Umbilical cord (tissue), 2 donors: Measurements from ENCODE around the gene RMI2. TPM values are rescaled to one million over a fixed set of nuclear protein-coding genes. Genes with fewer than 3 reads are reported as not detected.
A peak's percentile ranks its signal among the peaks of the same experiment; 100 is the strongest.
"Not testable (repeated sequence)": the region's sequence is repeated elsewhere in the genome, so short reads cannot be mapped to it uniquely, and the experiment has no call there.

Source experiments
- DNase-seq: peaks from one replicate; pipeline ENCODE4 v3.0.0-alpha.2; 2015; ENCODE audit warnings: low spot score
- total RNA-seq: library from RNA; depleted of rRNA; stranded (reverse); fragments of >200 nt; gene quantifications from one replicate; pipeline ENCODE4 v1.2.3, GENCODE V29; 2014; ENCODE audit warnings: low replicate concordance; ENCODE audit not compliant: insufficient read depth

RMI2 gene
- total RNA-seq, 1 donor from 2014 or later: 17.1 TPM

DNA sequence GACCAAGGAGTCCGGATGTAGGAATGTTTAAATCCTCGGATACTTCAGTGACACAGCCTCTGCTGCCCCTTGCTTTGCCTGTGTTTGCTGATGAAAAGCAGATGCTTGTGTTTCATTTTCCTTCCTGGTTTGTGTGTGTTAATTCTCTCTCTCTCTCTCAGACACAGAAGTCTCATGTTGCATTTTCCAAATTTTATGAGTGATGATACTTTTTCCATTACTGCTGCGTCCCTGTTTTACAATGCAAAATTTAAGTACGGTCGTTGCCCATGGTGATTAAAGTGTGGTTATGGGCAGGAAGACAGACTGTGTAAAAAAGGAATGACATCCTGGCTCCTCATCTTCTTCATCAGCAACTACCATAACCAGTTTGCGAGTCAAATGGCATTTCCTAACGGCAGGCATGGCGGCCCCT is 5.7 kb downstream of the RMI2 start:
- peak; percentile 97 for DNase-seq

DNA sequence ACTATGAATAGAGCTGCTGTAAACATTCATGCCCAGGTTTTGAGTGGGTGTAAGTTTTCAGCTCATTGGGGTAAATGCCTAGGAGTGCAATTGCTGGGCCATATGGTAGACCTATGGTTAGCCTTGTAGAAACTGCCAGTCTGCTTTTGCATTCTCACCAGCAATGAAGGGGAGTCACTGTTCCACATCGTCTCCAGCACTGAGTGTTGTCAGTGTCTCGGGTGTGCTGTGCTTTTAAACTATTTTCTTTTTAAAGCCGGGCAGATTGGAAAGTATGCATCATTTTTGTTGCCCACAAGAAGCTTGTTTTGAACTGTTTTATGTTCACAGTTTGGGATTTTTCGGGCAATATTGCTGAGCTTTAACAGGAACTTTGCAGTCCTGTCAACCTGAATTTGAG is 7.9 kb downstream of the RMI2 start:
- no peak for DNase-seq

DNA sequence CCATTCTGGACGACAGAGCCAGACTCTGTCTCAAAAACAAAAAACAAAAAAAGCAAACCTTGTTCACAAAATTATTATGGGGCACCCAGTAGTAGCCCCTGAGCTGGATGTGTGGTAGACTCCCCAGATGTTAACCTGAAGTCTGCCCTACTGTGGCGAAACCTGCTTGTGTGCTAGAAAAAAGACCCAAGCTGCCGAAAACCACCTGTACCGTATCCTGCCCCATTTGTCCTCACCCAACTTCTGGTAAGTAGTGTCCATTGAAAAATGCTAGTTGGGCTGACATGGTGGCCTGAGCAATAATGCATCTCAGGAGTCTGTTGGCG is 9.1 kb downstream of the RMI2 start:
- no peak for DNase-seq

DNA sequence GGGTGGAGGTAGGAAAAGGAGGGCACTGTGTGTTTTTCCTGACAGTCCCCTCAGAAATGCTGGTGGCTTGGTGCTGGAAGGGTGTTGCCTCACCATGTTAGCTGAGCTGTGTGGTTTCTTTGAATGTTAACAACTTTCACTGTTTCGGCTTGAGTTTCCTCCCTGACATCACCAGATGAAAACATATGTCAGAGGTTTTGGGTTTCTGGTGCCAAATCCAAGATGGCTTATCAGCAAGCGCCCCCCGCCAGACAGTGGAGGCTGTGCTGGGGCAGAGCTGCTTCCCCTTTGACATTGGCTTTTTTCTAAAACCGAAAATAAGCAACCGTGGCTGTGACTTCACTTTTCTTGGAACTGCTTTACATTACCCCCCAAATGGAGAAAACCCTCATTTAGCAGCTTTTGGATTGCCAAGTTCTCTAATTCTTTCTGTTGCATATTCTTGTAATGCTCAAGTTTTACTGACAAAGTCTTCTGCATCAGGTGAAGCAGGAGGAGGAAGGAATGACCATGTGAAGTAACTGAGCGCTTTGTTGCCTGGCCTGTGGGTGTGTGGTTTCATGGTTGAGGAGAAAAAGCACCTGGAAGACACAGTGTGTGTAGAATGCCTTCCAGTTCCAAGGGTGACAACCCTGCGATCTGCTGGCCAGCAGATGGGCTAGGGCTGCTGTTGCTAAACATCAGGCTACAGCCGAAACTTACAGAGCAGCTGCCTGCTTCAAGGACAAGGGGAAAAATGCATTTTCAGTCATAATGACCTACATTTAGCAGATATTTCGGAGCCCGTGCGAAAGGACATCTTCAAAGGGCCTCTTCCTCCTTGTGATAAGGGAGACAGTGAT is 9.7 kb downstream of the RMI2 start:
- peak; percentile 50 for DNase-seq

DNA sequence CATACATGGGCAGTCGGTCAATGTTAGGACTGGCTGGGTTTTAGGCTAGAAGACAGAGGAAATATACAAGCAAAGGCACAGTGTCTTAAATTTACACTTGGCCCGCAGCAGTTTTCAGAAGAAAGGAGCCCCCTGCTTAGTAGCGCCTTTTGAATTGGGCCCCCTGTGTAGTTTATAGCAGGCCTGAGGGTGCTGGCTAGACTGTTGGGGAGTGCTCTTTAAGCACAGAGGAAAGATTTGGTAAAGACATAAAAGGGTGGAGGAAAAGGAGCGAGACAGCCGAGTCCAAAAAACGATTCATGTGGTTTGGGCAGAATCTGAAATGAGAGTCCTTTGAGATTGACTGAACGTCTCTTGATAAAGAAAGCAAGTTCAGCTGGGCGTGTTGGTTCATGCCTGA is 10.6 kb downstream of the RMI2 start:
- peak; percentile 32 for DNase-seq

DNA sequence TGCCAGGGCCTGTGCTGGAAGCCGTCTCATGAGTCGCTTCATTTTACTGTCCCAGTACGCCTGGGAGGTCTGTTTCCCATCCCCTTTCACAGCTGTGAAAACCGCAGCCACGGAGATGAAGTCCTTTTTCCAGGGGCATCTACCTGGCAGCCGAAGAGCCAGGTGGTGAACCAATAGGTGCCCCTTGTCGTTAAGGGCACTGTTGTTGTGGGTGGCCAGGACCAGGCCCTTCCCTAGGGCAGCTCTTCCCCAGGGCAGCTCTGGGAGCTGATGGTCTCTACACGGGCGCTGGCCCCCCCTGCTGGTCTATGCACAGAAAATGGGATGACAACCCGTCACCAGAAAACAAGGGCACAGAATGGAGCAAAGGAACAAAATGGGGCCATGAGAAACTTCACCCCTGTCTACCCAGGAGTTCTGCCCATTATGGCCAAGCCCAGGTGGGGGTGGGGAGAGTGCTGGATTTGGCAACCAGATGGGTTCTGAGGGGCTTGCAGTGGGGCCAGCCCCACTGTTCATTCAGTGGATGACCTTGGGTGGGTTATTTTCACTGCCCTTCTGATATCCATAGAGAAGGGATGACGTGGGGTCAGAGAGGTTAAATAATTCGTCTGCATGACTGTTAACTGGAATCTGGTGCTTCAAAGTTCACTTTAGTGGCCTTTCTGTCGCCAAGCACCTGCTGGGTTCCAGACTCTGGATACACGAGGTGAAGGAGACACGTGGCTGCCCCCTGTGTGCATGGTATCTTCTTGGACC is 11.5 kb downstream of the RMI2 start:
- DNase-seq: peak; percentile 43

DNA sequence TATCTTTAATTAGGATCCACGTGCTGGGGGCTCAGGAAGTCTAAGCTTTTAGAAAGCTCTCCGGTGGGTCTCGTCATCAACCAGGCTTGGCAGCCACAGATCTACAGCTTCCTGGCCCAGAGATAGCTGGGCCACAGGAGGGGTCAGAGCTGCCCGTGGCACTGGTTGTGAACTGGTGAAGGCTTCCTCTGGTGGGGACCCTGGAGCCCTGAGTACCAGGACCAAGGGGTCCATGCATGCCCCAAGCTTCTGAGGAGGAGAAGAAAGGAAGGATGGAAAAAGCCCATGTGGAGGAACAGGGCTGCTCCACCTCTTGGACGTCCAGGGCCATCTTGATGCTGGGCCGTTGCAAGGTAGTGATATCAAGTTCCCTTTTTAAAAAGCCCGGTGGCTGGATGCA is 13.3 kb downstream of the RMI2 start:
- no peak for DNase-seq

DNA sequence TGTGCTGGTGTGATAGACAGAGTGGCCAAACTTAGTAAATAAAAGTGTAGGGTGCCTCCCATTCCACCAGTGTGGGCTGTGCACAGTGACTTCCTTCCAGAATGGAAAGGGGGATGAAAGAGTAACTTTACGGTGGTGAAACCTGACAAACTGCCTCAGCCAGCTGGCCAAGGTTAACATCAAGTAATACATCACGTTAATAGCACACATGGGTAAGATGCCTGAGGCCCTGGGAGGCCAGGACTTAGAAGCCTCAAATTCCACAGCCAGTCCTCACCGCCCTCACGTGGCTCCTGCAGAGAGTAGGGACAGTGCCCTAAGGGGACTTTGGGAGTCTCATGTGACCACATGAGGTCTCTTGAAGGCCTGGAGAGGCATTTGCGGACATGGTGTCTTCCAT is 14.1 kb downstream of the RMI2 start:
- peak; percentile 78 for DNase-seq

DNA sequence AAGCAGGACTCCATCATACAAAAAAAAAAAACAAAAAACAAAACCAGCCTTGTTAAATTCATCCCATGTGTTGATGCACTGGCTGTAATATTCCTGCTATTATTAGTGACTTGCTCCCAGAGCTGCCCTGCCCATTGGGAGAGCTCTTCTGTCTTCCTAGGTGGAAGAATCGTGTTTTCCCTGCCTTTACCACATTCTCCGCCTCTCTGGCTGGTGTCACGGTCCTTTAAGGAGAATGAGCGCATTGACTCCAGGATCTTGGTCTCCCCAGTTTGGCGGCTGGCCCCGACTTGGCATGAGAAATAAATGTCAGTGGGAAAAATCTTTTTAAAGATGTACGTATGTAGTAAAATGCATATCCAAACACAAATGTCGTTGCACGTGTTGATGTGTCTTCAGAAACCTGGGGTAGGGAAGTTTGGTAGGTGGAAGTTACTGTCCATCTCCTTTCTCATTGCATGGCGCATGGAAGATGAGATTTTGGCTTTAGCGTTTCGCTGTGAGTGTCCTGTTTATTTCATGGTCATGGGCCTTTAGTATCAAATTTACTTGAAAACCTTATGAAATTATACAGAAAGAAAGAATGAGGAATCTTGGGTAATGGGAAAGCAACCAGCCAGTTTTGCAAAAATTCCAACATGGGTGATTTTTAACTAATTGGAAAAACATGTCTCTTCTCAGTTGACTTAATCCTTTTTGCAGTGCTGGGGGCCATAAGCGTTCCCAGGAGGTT is 15.5 kb downstream of the RMI2 start:
- no peak for DNase-seq

DNA sequence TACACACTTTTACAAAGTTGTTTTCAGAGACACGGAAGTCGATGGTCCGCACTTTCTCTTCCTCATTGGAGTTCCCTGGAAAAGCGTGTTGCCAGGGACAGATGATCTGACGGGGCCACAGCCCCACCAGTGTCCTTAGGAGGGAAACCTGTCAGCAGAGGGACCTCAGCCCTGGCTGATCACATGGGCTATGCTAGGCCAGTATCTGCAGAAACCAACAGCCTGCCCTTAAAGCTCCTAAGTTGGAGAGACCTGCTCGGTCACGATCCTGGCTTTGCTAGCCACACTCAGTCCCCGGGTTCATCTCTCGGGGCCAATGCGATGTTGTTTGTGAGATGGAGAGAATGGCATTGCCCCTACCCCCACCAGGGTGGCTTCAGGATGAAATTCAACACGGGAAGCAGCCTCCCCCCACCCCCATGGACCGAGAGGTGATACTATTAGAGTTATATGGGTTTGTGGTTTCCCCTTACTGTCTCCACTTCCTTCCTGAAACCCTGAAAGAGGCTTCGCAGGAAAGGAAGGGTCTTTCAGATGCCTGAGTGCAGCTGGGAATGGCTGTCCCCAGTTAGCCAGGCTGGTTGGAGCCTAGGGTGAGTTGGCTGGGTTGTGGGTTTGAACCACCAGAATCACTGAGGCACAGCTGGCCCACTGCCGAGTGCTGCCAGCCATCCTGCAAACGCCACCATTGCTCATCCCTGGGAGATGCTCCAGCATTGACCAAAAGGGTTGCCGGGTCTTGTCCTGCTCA is 16.6 kb downstream of the RMI2 start:
- no peak for DNase-seq

DNA sequence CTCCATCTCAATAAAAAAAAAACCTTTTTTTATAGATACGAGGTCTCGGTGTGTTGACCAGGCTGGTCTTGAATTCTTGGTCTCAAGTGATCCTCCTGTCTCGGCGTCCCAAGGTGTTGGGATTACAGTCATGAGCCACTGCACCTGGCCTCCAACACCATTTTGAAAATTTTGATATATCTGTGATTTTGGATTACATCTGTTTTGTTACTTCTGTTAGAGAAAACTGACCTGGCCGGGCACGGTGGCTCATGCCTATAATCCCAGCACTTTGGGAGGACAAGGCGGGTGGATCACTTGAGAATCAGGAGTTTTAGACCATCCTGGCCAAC is 18.6 kb downstream of the RMI2 start:
- DNase-seq: no peak

DNA sequence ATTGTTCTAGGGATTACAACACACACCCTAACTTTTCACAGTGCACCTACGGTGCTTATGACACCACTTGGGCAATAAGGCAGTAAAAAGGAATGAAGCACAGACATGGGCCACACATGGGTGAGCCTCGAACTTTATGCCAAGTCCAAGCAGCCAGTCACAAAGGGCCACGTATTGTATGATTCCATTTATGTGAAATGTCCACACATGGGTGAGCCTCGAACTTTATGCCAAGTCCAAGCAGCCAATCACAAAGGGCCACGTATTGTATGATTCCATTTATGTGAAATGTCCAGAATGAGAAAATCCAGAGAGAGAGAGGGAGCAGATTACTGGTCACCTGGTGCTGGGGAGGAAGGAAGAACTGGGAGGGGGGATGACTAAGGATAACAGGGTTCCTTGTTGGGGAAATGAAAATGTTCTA is 22.2 kb downstream of the RMI2 start:
- no peak for DNase-seq

DNA sequence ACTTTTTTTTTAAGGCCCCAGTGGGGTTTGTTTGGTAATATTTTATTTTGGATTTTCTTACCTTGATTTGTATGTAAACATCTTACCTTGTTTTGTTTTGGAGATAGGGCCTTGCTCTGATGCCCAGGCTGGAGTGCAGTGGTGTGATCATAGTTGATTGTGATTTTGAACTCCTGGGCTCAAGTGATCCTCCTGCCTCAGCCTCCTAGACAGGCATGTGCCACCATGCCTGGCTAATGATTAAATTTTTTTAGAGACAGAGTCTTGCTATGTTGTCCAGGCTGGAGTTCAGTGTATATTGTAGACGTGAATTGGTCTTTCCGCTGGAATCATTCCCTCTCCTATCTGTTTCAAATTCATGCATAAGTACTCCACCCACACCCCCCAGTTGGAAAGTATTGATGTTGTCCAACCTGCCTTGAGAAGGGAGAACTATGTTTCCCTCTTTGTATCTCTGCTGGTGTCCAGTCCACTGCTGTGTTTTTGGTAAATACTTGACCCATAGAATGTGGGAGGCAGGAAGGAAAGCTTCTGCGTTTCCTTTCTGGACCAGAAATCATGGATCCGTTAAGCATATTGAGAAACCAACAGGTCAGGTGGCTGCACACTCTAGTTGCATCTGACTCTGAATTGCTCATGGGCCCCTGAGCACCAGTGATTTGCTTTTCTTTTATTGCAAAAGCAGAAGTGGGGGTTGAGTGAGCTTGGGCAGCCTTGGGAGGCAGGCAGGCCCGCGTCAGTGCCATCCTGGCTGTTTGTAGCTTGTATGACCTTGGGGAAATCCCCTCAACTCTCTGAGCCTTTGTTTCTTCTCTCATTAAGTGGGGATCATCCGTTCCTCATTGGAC is 25.0 kb downstream of the RMI2 start:
- DNase-seq: no peak

DNA sequence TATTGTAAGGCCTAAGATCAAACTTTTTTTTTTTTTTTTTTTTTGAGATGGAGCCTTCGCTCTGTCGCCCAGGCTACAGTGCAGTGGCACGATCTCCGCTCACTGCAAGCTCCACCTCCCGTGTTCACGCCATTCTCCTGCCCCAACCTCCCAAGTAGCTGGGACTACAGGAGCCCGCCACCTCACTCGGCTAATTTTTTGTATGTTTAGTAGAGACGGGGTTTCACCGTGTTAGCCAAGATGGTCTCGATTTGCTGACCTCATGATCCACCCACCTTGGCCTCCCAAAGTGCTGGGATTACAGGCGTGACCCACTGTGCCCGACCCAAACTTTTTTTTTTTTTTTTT is 25.6 kb downstream of the RMI2 start:
- DNase-seq: not testable (repeated sequence)

DNA sequence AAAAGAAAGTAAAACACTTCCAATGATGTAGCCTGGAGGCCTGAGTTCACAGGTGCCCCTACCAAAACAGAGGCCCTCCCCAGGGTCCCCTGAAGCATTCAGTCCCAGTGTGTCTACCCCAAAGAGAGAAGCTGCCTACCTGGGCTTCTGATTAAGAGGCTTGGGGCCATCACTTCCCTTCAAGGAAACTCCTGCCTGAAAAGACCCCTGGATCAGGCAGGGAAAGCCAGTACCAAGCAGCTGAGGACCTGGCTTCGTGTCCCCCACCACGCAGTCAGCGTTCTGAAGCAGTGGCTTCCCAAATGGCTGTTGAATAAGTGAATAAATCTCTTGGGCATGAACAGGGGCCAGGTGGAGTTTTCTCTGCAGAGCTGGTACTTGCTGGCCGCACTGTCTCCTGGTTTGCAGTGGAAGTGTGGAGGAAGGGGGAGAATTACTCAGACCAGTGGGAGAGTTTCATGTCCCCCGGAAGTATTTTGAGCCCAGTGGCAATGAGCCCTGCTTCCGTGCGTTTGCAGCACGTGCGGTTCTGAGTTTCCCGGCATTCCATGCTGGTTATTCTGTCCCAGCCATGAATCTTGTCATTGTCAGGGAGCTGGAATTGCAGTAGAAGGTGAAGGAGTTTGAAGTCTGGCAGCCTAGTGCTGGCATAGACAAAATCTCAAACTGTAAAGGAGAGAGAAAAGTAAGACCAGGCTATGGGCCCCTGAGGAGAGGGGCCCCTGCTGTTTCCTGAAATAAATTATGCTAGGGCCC is 27.0 kb downstream of the RMI2 start:
- DNase-seq: no peak

DNA sequence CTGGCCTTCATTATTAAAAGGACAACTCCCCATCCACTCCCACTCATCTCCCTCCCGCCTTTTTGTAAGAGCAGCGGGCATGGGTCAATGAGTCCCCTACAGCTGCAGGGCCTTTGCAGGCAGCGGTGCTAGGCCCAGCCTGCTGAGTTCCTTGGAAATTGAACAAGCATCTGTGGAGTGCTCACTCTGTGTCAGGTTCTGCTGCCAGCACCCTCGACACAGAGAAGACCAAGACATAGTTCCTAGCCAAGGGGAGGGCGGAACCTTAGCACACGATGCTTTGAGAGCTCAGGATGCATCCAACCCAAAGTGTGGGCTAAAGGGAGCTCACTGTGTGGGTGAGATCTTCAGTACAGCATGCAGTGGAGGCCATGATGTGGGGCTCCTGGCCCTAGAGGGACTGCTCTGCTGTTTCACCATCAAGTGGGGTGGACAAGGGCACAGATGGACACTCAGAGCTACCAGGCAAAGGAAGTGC is 27.6 kb downstream of the RMI2 start:
- DNase-seq: no peak

DNA sequence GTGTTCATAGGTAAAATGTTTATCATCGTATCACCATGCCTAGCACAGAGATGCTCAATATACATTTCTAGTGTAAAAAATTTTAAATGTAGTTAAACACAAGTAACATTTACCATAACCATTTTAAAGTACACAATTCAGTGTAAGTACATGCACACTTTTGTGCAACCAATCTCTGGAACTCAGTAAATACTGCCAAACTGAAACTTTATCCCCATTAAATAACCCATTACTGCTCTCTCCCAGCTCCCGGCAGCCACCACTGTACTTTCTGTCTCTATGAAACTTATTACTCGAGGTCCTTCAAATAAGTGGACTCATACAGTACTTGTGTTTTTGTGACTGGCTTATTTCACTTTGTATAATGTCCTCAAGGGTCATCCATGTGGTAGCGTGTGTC is 29.0 kb downstream of the RMI2 start:
- DNase-seq: no peak

DNA sequence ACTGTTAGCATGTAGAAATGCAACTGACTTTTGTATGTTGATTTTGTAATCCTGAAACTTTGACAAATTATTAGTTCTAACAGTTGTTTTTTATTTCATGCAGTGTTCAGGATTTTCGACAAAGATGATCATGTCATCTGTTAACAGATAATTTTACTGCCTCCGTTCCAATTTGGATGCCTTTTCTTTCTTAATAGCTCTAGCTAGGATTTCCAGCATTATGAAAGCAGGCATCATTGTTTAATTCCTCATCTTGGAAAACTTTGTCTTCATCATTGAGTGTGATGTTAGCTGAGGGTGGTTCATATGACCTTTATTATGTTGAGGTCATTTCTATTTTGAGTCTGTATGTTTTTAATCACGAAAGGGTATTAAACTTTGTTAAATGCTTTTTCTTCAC is 31.9 kb downstream of the RMI2 start:
- DNase-seq: no peak

DNA sequence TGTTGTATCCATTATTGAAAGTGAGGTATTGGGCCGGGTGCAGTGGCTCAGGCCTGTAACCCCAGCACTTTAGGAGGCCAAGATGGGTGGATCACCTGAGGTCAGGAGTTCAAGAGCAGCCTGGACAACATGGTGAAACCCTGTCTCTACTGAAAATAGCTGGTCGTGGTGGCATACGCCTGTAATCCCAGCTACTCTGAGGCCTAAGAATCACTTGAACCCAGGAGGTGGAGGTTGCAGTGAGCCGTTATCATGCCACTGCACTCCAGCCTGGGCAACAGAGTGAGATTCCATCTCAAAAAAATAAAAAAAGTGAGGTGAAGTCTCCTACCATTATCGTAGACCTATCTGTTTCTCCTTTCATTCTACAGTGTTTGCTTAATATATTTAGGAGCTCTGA is 33.7 kb downstream of the RMI2 start:
- DNase-seq: not testable (repeated sequence)

DNA sequence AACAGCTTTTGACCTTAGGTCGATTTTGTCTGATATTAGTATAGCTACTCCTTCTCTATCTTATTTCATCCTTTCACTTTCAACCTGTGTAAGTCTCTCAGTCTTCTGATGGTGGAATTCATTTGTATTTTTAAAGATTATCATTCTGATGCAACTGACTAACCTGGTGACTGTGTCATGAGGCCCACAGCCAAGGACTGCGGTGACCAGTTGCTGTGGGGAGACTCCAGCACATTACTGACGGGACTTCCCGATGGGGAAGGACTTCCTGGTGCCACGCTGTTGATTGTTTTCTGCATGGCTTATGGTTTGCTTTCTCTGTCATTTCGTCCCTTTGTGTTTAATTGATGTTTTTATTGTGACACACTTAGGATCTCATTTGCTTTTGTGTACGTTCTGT is 34.2 kb downstream of the RMI2 start:
- no peak for DNase-seq
